Testis (tissue), 2 donors: ENCODE measurements around the gene ARHGAP12.

Experiments
- POLR2A ChIP-seq: fragments of 450-650 bp; IDR thresholded peaks from one replicate; pipeline ENCODE4 v1.6.1; 2017; ENCODE audit warnings: antibody characterized with exemption, mild to moderate bottlenecking, moderate library complexity
- TF ChIP-seq, protein P1 (sequence below), 3 experiments: fragments of 450-650 bp in 2 of 3; fragments of 200-600 bp in 1 of 3; sonication (generic) in 1 of 3; IDR thresholded peaks; one replicate each; pipeline ENCODE4 v1.5.1; 2016 to 2019; ENCODE audit warnings: antibody characterized with exemption in 3 of 3, mild to moderate bottlenecking in 2 of 3, moderate library complexity in 1 of 3

DNA sequence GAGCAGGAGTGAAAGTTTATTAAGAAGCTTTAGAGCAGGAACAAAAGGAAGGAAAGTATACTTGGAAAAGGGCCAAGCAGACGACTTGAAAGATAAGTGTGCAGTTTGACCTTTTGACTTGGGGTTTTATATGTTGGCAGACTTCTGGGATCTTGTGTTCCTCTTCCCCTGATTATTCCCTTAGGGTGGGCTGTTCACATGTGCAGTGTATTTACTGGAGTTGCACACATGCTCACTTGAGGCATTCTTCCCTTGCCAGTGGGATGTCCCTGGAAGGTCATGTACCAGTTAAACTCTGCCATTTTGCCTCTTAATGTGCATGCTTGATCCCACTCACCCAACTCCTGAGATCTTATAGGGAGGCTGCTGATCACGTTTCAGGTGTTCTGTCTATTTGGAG is 23.4 kb upstream of the ARHGAP12 start:
- TF ChIP-seq POLR2A: no peak
- TF ChIP-seq, protein P1, sequence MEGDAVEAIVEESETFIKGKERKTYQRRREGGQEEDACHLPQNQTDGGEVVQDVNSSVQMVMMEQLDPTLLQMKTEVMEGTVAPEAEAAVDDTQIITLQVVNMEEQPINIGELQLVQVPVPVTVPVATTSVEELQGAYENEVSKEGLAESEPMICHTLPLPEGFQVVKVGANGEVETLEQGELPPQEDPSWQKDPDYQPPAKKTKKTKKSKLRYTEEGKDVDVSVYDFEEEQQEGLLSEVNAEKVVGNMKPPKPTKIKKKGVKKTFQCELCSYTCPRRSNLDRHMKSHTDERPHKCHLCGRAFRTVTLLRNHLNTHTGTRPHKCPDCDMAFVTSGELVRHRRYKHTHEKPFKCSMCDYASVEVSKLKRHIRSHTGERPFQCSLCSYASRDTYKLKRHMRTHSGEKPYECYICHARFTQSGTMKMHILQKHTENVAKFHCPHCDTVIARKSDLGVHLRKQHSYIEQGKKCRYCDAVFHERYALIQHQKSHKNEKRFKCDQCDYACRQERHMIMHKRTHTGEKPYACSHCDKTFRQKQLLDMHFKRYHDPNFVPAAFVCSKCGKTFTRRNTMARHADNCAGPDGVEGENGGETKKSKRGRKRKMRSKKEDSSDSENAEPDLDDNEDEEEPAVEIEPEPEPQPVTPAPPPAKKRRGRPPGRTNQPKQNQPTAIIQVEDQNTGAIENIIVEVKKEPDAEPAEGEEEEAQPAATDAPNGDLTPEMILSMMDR (IDR thresholded peaks at IDR 0.05): no peak
